ENCODE measurements around the gene PIGX.
A peak's percentile ranks its signal among the peaks of the same experiment; 100 is the strongest.
"Not testable (repeated sequence)": the region's sequence is repeated elsewhere in the genome, so short reads cannot be mapped to it uniquely, and the experiment has no call there.

Gene PIGX

DNA sequence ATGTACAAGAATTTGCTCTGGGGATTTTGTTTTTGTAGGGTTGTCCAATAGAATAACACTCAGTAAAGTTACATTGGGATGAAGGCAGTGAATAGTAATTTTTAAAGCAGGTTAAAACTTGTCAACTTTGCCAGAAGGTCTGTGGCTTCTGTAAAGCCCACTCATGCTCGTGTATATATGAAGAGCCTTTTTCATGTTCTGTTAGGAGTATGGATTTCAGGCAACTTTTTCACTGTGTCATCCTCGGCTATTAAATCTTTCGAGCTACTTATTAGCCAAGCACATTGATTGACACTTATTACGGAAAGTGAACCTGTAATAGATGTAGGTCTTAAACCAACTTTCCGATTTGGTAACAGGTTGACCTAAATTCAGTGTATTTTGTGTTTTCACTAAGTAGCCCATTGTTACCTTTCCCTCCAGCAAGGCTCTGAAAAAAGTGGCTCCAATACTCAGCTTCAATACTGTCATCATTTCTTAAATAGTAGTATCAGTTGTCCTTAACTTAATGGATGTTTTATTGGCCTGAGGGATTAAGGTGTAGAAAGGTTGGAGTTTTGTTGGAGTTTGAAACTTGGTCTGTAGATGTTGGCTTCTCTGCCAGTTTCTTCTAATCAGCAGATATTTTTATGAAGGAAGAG, 29.2 kb downstream of the PIGX start:
- peak overlapping the region; percentile 89 for H3K4me3 ChIP-seq (ENCODE audit: low read depth, low read length)
- no peak overlapping the region for H3K9ac ChIP-seq (ENCODE audit: low read depth, low read length)
- H3K36me3 ChIP-seq (ENCODE audit: control insufficient read depth, insufficient read depth, low read length): no peaks in the 10 kb centered on the region
- H3K9me3 ChIP-seq (ENCODE audit: control insufficient read depth, insufficient read depth, low read length): no peaks in the 10 kb centered on the region
- H3K27me3 ChIP-seq (ENCODE audit: control insufficient read depth, insufficient read depth, low read length): no peaks in the 10 kb centered on the region
- peaks cover 4% of the 10 kb centered on the region for H3K4me1 ChIP-seq (ENCODE audit: control insufficient read depth, insufficient read depth, low read length)

DNA sequence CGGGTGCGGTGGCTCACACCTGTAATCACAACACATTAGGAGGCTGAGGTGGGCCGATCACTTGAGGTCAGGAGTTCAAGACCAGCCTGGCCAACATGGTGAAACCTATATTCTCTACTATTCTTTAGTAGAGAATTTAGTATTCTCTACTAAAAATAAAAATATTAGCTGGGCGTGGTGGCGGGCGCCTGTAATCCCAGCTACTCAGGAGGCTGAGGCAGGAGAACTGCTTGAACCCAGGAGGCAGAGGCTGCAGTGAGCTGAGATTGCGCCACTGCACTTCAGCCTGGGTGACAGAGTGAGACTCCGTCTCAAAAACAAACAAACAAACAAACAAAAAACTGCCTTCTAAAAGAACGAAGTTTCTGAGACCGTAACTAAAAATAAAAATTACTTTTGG, 31.4 kb downstream of the PIGX start:
- H3K4me3 ChIP-seq (ENCODE audit: low read depth, low read length); H3K27me3 ChIP-seq (ENCODE audit: control insufficient read depth, insufficient read depth, low read length); H3K4me1 ChIP-seq (ENCODE audit: control insufficient read depth, insufficient read depth, low read length); H3K9me3 ChIP-seq (ENCODE audit: control insufficient read depth, insufficient read depth, low read length); H3K36me3 ChIP-seq (ENCODE audit: control insufficient read depth, insufficient read depth, low read length); H3K9ac ChIP-seq (ENCODE audit: low read depth, low read length): not testable (repeated sequence)

DNA sequence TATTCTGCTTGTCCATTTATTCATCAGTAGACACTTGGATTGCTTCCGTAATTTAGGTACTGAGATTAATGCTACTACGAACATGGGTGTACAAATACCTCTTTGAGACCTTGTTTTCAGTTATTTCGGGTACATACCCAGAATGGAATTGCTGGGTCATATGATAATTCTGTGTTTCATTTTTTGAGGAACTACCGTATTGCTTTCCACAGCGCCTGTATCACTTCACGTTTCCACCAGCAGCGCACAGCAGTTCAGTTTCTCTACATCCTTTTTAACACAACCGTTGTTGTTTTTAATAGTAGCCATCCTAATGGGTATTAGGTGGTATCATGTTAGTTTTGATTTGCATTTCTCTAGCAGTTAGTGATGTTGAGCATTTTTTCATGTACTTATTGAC, 36.9 kb downstream of the PIGX start:
- Histone ChIP-seq H3K4me1 (ENCODE audit: control insufficient read depth, insufficient read depth, low read length) (peaks cover 4% of the 10 kb centered on the region), H3K36me3 (ENCODE audit: control insufficient read depth, insufficient read depth, low read length) (peaks cover 5% of the 10 kb centered on the region), H3K27me3 (ENCODE audit: control insufficient read depth, insufficient read depth, low read length) (no peaks in the 10 kb centered on the region), H3K9ac (ENCODE audit: low read depth, low read length) (no peak overlapping the region), H3K4me3 (ENCODE audit: low read depth, low read length) (no peak overlapping the region), H3K9me3 (ENCODE audit: control insufficient read depth, insufficient read depth, low read length) (no peaks in the 10 kb centered on the region)

DNA sequence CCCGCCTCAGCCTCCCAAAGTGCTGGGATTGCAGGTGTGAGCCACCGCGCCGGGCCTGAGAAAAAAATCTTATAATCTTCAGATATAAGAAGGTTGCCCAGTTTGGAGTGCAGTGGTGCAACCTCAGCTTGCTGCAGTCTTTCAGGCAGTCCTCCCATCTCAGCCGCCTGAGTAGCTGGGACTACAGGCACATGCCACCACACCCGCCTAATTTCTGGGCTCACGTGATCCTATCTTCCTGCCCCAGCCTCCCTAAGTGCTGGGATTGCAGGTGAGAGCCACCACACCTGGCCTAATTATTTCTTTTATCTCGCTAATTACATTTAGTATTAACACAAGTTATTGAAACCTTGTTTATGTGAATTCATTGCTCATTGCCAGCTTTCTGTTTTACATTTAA, 41.0 kb downstream of the PIGX start:
- peaks cover 11% of the 10 kb centered on the region for H3K9me3 ChIP-seq (ENCODE audit: control insufficient read depth, insufficient read depth, low read length)
- peaks cover 11% of the 10 kb centered on the region for H3K36me3 ChIP-seq (ENCODE audit: control insufficient read depth, insufficient read depth, low read length)
- no peak overlapping the region for H3K4me3 ChIP-seq (ENCODE audit: low read depth, low read length)
- no peaks in the 10 kb centered on the region for H3K4me1 ChIP-seq (ENCODE audit: control insufficient read depth, insufficient read depth, low read length)
- no peak overlapping the region for H3K9ac ChIP-seq (ENCODE audit: low read depth, low read length)
- H3K27me3 ChIP-seq (ENCODE audit: control insufficient read depth, insufficient read depth, low read length): no peaks in the 10 kb centered on the region

DNA sequence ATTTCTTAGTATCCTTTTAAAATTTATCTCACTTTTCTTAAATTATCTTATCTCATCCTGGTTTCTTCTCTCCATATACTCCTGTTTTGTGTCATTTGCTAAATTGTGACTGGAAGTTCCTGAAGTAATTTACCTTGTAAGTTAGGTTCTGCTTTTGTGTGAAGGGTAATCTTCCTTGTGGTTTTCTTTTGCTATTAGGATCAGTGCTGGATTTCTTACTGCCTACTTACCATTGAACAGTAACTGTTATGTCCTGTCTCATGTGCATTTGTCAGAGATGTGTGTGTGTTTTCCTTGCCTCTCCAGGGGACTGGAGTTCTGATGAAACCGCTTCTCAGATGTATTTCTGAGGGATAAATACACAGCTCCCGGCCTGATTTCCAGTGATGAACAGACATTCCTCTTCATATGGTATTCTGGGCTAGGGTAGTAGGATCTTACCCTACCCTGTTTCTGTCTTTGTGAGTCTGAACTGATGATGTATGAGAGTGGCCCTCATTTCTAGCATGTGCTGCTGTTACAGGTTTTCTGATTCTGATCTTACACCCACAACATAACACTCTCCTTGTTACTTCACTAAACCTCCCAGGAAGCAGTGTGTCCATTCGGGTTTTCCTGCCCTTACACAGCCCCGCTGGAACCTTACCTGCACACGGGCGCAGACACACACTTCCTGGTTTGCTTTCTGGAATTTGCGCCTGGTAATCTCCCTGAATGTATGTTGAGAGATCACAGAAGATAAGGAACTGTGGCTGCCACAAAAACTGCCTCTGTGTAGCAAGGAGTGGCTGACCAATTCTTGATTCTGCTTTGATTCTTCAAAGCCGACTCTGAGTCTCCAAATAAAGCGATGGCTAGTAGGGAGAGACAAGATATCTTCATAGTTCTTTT, 42.2 kb downstream of the PIGX start:
- Histone ChIP-seq H3K4me3 (ENCODE audit: low read depth, low read length) (no peak overlapping the region), H3K4me1 (ENCODE audit: control insufficient read depth, insufficient read depth, low read length) (no peaks in the 10 kb centered on the region), H3K27me3 (ENCODE audit: control insufficient read depth, insufficient read depth, low read length) (no peaks in the 10 kb centered on the region), H3K9me3 (ENCODE audit: control insufficient read depth, insufficient read depth, low read length) (peaks cover 11% of the 10 kb centered on the region), H3K36me3 (ENCODE audit: control insufficient read depth, insufficient read depth, low read length) (peaks cover 11% of the 10 kb centered on the region), H3K9ac (ENCODE audit: low read depth, low read length) (no peak overlapping the region)

DNA sequence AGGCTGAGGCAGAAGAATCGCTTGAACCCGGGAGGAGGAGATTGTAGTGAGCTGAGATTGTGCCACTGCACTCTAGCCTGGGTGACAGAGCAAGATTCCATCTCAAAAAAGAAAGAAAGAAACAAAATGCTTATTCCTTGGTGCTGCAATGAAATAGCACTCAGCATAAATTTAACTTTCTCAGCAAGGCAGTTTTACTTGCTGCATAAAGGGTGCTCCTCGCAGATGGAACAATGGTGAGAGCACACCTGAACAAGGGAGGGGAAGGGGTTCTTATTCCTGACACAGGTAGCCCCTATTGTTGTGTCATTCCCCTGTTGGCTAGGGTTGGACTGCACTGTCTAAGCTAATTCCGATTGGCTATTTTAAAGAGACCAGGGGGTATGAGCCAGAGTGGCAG, 44.6 kb downstream of the PIGX start:
- Histone ChIP-seq H3K4me1 (ENCODE audit: control insufficient read depth, insufficient read depth, low read length) (no peaks in the 10 kb centered on the region), H3K36me3 (ENCODE audit: control insufficient read depth, insufficient read depth, low read length) (peaks cover 11% of the 10 kb centered on the region), H3K4me3 (ENCODE audit: low read depth, low read length) (no peak overlapping the region), H3K9me3 (ENCODE audit: control insufficient read depth, insufficient read depth, low read length) (peaks cover 11% of the 10 kb centered on the region), H3K27me3 (ENCODE audit: control insufficient read depth, insufficient read depth, low read length) (no peaks in the 10 kb centered on the region), H3K9ac (ENCODE audit: low read depth, low read length) (no peak overlapping the region)

DNA sequence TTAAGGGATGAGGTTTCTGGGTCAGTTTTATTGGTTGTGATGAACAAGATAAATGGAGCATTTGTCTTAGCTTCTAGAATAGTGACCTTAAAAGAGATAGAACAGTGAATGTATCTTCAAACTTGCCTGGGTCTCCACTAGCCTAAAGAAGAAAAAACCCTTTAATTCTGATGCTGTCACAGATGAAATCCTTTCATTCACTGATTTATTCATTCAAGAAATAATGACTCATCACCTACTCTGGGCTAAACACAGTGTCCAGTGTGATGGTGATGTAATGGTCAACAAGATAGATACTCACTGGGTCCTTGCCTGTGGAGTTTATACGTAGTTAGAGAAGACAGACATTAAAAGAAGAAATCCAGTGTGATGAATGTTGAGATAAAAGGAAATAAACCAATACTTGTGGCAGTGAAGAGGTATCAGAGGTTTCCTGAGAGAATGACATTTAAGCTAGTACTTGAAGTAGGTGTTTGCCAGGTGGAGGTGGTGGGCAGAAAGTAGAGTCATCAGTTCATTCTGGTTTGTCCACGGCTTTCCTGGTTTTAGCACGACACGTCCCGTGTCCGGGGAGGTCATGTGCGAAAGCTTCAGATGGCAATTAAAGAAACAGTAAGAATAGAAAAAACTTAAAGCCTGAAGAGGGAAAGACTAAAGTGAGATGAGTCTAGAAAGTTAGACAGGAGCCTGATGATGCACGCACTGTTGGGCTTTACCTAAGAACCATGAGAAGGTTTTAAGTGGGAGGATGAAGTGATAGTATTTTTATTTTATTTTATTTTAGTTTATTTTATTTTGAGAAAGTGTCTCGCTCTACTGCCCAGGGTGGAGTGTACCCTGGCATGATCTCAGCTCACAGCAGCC, 45.9 kb downstream of the PIGX start:
- Histone ChIP-seq H3K27me3 (ENCODE audit: control insufficient read depth, insufficient read depth, low read length) (no peaks in the 10 kb centered on the region), H3K36me3 (ENCODE audit: control insufficient read depth, insufficient read depth, low read length) (peaks cover 11% of the 10 kb centered on the region), H3K9ac (ENCODE audit: low read depth, low read length) (no peak overlapping the region), H3K4me1 (ENCODE audit: control insufficient read depth, insufficient read depth, low read length) (no peaks in the 10 kb centered on the region), H3K4me3 (ENCODE audit: low read depth, low read length) (no peak overlapping the region), H3K9me3 (ENCODE audit: control insufficient read depth, insufficient read depth, low read length) (peaks cover 11% of the 10 kb centered on the region)

DNA sequence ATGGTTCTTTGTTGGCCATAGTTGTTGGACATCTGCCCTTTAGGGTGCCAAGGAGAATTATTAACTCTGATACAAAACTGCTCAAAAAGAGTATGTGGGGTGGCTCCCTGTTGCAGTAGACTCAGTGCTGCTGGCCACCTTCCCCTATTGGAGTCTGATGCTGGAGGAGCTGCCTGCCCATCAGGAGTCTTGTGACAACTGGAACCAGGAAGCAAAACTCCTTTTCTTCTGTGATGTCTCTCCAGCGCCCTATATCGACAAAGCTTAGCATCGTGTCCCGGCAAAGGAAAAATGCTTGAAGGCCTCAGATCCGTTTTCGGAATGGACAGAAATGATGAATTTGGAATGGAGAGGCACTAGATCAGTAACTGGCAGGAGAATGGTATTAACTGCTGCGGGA, 51.0 kb downstream of the PIGX start:
- H3K4me1 ChIP-seq (ENCODE audit: control insufficient read depth, insufficient read depth, low read length): no peaks in the 10 kb centered on the region
- H3K9me3 ChIP-seq (ENCODE audit: control insufficient read depth, insufficient read depth, low read length): no peaks in the 10 kb centered on the region
- H3K36me3 ChIP-seq (ENCODE audit: control insufficient read depth, insufficient read depth, low read length): no peaks in the 10 kb centered on the region
- no peak overlapping the region for H3K4me3 ChIP-seq (ENCODE audit: low read depth, low read length)
- H3K9ac ChIP-seq (ENCODE audit: low read depth, low read length): no peak overlapping the region
- H3K27me3 ChIP-seq (ENCODE audit: control insufficient read depth, insufficient read depth, low read length): no peaks in the 10 kb centered on the region

DNA sequence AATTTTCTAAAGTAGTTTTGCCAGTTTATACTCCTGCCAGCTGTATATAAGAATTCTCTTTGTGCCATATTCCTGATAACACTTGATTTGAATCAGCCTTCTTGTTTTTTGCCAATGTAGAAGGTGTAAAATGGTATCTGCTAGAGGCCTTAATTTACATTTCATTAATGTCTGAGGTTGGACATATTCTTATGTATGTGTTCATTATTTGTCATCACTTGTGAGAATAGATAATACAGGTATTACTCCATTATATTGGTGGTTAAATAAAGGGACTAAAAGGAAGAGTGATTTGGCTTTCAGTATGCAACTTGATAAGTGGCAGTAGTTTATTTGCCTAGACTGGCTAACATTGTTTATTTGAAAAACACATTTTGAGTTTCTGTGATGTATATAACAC, 53.3 kb downstream of the PIGX start:
- Histone ChIP-seq H3K4me3 (ENCODE audit: low read depth, low read length) (no peak overlapping the region), H3K9ac (ENCODE audit: low read depth, low read length) (no peak overlapping the region), H3K9me3 (ENCODE audit: control insufficient read depth, insufficient read depth, low read length) (no peaks in the 10 kb centered on the region), H3K36me3 (ENCODE audit: control insufficient read depth, insufficient read depth, low read length) (peaks cover 3% of the 10 kb centered on the region), H3K27me3 (ENCODE audit: control insufficient read depth, insufficient read depth, low read length) (no peaks in the 10 kb centered on the region), H3K4me1 (ENCODE audit: control insufficient read depth, insufficient read depth, low read length) (no peaks in the 10 kb centered on the region)

DNA sequence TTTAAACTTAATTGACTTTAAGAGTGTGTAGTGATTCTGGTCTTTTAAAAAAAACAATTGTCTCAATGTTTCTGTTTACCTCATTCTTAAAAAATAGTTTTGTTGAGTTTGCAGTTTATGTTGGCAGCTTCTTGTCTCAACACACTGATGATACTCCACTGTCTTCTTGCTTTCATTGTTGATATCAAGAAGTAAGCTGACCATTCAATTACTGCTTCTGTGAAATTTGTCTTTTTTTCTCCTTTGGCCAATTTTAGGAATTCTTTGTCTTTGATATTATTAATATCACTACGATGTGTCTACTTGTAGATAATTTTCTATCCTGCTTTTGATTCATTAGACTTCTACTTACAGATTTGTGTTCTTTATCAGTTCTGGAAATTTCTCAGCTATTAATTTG, 58.9 kb downstream of the PIGX start:
- Histone ChIP-seq H3K27me3 (ENCODE audit: control insufficient read depth, insufficient read depth, low read length) (no peaks in the 10 kb centered on the region), H3K4me1 (ENCODE audit: control insufficient read depth, insufficient read depth, low read length) (peaks cover 5% of the 10 kb centered on the region), H3K9me3 (ENCODE audit: control insufficient read depth, insufficient read depth, low read length) (no peaks in the 10 kb centered on the region), H3K4me3 (ENCODE audit: low read depth, low read length) (no peak overlapping the region), H3K36me3 (ENCODE audit: control insufficient read depth, insufficient read depth, low read length) (peaks cover 3% of the 10 kb centered on the region), H3K9ac (ENCODE audit: low read depth, low read length) (no peak overlapping the region)

DNA sequence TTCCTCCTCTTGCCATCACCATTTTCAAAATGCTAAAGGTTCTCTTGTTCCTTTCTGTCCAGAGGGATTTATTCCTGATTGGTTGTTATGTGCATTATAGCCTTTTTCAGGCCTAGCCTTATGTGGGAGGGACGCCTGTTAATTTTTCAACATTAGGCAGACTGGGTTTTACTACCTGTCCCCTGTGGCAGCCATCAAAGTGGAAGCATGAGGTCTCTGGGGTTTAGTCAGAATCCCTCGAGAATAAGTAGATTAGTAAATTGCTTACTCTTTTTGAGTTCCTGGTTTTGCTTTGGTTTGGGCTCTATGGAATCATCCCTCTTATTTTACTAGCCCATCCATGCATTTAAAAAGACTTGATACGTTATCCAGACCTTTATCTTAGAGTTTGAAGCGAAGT, 59.9 kb downstream of the PIGX start:
- Histone ChIP-seq H3K4me3 (ENCODE audit: low read depth, low read length) (no peak overlapping the region), H3K9me3 (ENCODE audit: control insufficient read depth, insufficient read depth, low read length) (no peaks in the 10 kb centered on the region), H3K9ac (ENCODE audit: low read depth, low read length) (no peak overlapping the region), H3K36me3 (ENCODE audit: control insufficient read depth, insufficient read depth, low read length) (peaks cover 3% of the 10 kb centered on the region), H3K27me3 (ENCODE audit: control insufficient read depth, insufficient read depth, low read length) (no peaks in the 10 kb centered on the region), H3K4me1 (ENCODE audit: control insufficient read depth, insufficient read depth, low read length) (peaks cover 5% of the 10 kb centered on the region)

Data from iPS-15b (cell line).